CD4-positive, alpha-beta T cell (primary cell): ENCODE results near the gene CDT1. TPM values are rescaled to one million over a fixed set of nuclear protein-coding genes. Genes with fewer than 3 reads are reported as not detected.
A peak's percentile ranks its signal among the peaks of the same experiment; 100 is the strongest.

ENCODE experiments used
- ATAC-seq: fragments of 200-7000 bp; cut with Tn5 transposase; one replicate; pipeline ENCODE4 v1.10.0; 2022; ENCODE audit warnings: mild to moderate bottlenecking; ENCODE audit not compliant: poor library complexity
- CTCF ChIA-PET: fragments of 350-600 bp; sonication (Branson Sonifier 250); formaldehyde crosslinking; loops from one replicate; lab custom pipeline; 2021; ENCODE audit warnings: antibody characterized with exemption, inconsistent platforms; lab: Charles Lee
- POLR2A ChIA-PET: fragments of 350-600 bp; sonication (Branson Sonifier 250); formaldehyde crosslinking; loops from one replicate; lab custom pipeline; 2021; ENCODE audit warnings: antibody characterized with exemption, inconsistent platforms; lab: Charles Lee
- DNase-seq, 14 experiments: peaks; one replicate each; pipeline ENCODE4 v3.0.0-alpha.2; 2013 to 2020; ENCODE audit warnings: mixed read lengths in 2 of 14
- H3K27ac ChIP-seq, 2 donors: one replicate each; pipeline versions ENCODE4 v1.5.1 to v1.7.0; 2013; ENCODE audit warnings: low read length in 2 of 2, low read depth in 1 of 2, mild to moderate bottlenecking in 1 of 2
- H3K27me3 ChIP-seq, 2 experiments: 1 replicate in 1 of 2; 2 replicates in 1 of 2; pipeline versions ENCODE4 v1.6.1 to v1.7.0; 2013; ENCODE audit warnings: low read length in 2 of 2, control low read depth in 1 of 2, mild to moderate bottlenecking in 1 of 2, moderate library complexity in 1 of 2; ENCODE audit not compliant: insufficient read depth in 2 of 2, control insufficient read depth in 1 of 2
- H3K36me3 ChIP-seq: one replicate; pipeline ENCODE4 v1.6.1; 2013; ENCODE audit warnings: low read length, control low read depth; ENCODE audit not compliant: insufficient read depth
- H3K4me1 ChIP-seq: one replicate; pipeline ENCODE4 v1.6.1; 2013; ENCODE audit warnings: low read length, control low read depth; ENCODE audit not compliant: insufficient read depth
- H3K4me3 ChIP-seq: one replicate; pipeline ENCODE4 v1.5.1; 2013; ENCODE audit warnings: mild to moderate bottlenecking, low read length, moderate library complexity
- H3K9me3 ChIP-seq, 2 experiments: 1 replicate in 1 of 2; 2 replicates in 1 of 2; pipeline versions ENCODE4 v1.6.1 to v1.7.0; 2013; ENCODE audit warnings: low read length in 2 of 2, mild to moderate bottlenecking in 2 of 2, control low read depth in 1 of 2, moderate library complexity in 1 of 2; ENCODE audit not compliant: control insufficient read depth in 1 of 2, insufficient read depth in 1 of 2
- H3K27ac Mint-ChIP-seq: one replicate; pipeline ENCODE4 v1.8.0; 2020; ENCODE audit warnings: mixed read lengths
- H3K27me3 Mint-ChIP-seq: one replicate; pipeline ENCODE4 v1.8.0; 2021; ENCODE audit warnings: mixed read lengths
- H3K36me3 Mint-ChIP-seq: one replicate; pipeline ENCODE4 v1.8.0; 2021; ENCODE audit warnings: low read depth, mixed read lengths
- H3K4me1 Mint-ChIP-seq: one replicate; pipeline ENCODE4 v1.8.0; 2021; ENCODE audit warnings: low read depth, mixed read lengths
- H3K4me3 Mint-ChIP-seq: one replicate; pipeline ENCODE4 v1.8.0; 2020; ENCODE audit warnings: mild to moderate bottlenecking, mixed read lengths
- H3K9me3 Mint-ChIP-seq: one replicate; pipeline ENCODE4 v1.8.0; 2020; ENCODE audit warnings: mixed read lengths
- intact Hi-C, 2 experiments: fragments of 100-400 bp; cut with DNase I in 1 of 2; cut with micrococcal nuclease in 1 of 2; formaldehyde crosslinking; loops; one replicate each; pipeline versions ENCODE4 v1.15.1 to v1.9.0; 2023 to 2025; cut with DNase I, micrococcal nuclease
- total RNA-seq, 174 experiments: library from RNA in 2 of 174; stranded (reverse) in 2 of 174; gene quantifications; one replicate each; pipeline ENCODE4 v1.2.3 and lab custom pipeline; 2021 to 2026
- TF ChIP-seq, protein P1 (sequence below): fragments of 200-600 bp; IDR thresholded peaks from one replicate; pipeline ENCODE4 v1.8.0; 2022; ENCODE audit warnings: antibody characterized with exemption, mild to moderate bottlenecking

CDT1 gene
- total RNA-seq, 2 experiments from 2014 or later, result 0.47 to 1.0 TPM

DNA sequence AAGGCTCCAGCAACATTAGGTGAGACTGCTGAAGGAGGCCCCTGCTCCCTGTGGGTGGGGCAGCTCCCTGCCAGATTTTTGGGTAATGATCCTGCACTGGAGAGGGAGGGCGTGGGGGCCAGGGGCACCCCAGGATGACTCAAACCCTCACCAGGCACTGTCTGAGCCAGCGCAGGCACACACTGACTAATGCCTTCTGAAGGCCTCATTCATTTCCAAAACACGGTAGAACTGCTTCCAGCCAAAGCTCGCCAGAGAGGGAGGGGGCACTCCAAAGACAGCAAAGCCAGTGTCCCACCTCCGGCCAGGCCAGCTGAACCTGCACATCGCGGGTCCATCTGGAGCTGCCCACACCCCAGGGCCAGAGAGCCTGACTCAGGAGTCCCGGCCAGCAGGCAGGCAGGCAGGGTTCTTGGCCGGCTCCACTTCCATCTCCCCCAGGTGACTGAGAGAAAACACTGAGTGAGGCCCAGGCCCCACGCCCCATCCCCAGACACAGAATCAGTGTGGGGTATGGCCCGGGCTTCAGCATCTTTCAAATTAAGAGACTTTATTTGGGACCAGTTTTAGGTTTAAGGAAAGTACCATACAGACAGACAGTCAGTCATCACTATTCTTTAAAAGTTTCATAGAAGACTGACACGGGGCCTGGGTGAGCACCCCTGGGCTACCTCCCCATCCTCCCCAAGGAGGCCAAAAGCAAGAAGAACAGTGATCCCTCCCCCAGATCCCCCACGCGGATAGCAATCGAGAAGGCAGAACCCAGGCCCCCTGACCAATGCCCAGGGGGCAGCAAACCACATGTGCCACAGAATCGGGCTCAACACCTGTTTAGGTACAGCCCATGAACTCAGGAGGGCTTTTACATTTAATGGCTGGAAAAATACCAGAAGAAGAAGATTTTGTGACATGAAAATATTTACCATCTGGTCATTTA is 20.9 kb upstream of the CDT1 start:
- Histone ChIP-seq H3K9me3 (no peaks in the 10 kb centered on the region), H3K27ac (peak overlapping the region; percentile 75 to 77), H3K4me1 (peaks cover 71% of the 10 kb centered on the region), H3K27me3 (no peaks in the 10 kb centered on the region), H3K36me3 (peaks cover 7% of the 10 kb centered on the region), H3K4me3 (peak overlapping the region; percentile 63)
- TF ChIP-seq, protein P1, sequence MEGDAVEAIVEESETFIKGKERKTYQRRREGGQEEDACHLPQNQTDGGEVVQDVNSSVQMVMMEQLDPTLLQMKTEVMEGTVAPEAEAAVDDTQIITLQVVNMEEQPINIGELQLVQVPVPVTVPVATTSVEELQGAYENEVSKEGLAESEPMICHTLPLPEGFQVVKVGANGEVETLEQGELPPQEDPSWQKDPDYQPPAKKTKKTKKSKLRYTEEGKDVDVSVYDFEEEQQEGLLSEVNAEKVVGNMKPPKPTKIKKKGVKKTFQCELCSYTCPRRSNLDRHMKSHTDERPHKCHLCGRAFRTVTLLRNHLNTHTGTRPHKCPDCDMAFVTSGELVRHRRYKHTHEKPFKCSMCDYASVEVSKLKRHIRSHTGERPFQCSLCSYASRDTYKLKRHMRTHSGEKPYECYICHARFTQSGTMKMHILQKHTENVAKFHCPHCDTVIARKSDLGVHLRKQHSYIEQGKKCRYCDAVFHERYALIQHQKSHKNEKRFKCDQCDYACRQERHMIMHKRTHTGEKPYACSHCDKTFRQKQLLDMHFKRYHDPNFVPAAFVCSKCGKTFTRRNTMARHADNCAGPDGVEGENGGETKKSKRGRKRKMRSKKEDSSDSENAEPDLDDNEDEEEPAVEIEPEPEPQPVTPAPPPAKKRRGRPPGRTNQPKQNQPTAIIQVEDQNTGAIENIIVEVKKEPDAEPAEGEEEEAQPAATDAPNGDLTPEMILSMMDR, result no peak
- DNase-seq (peak in 7 of 14 experiments; percentile 44 to 75 (median 65)), ATAC-seq (peak; percentile 19)
- ChIA-PET CTCF (interaction anchor here (1.1 to 7.0 kb wide), 9 partner anchors 16 to 726 kb away, joined by 3 to 58 read pairs (median 3); no protein-coding TSS in a partner anchor), POLR2A (interaction anchor here (0.9 to 5.9 kb wide), 17 partner anchors 9 to 435 kb away, joined by 3 to 39 read pairs (median 11); partner anchors contain the start of genes APRT, GALNS, TRAPPC2L and ZNF778)
- peaks cover 52% of the 10 kb centered on the region for H3K4me1 Mint-ChIP-seq
- peak overlapping the region; percentile 88 for H3K4me3 Mint-ChIP-seq
- H3K36me3 Mint-ChIP-seq, result no peaks in the 10 kb centered on the region
- H3K9me3 Mint-ChIP-seq, result no peaks in the 10 kb centered on the region
- H3K27ac Mint-ChIP-seq, result peak overlapping the region; percentile 89
- H3K27me3 Mint-ChIP-seq, result no peaks in the 10 kb centered on the region
- intact Hi-C loops, result loop anchor here in 1 of 2 experiments (1.0 to 2.0 kb wide), 2 partner anchors 38 to 101 kb away; no protein-coding TSS in a partner anchor

- no peaks in the 10 kb centered on the region for H3K9me3 ChIP-seq
- TF ChIP-seq, protein P1, result no peak
- CTCF ChIA-PET, result interaction anchor here (1.0 to 7.0 kb wide), 3 partner anchors 11 to 99 kb away, joined by 3 to 58 read pairs (median 4); no protein-coding TSS in a partner anchor
- Mint-ChIP-seq H3K27me3 (no peaks in the 10 kb centered on the region), H3K4me3 (peak overlapping the region; percentile 88), H3K36me3 (no peaks in the 10 kb centered on the region), H3K9me3 (no peaks in the 10 kb centered on the region), H3K27ac (peak overlapping the region; percentile 89), H3K4me1 (peaks cover 47% of the 10 kb centered on the region)
- ATAC-seq (no peak), DNase-seq (peak in 3 of 14 experiments; percentile 37 to 55 (median 49))
- H3K27ac ChIP-seq, result peak overlapping the region; percentile 75 to 77
- peaks cover 63% of the 10 kb centered on the region for H3K4me1 ChIP-seq
- H3K27me3 ChIP-seq, result no peaks in the 10 kb centered on the region
- peaks cover 3% of the 10 kb centered on the region for H3K36me3 ChIP-seq
- POLR2A ChIA-PET, result interaction anchor here (0.6 to 5.9 kb wide), 7 partner anchors 9 to 434 kb away, joined by 3 to 39 read pairs (median 4); partner anchors contain the start of genes APRT and ZNF778
- intact Hi-C loops, result loop anchor here in 1 of 2 experiments (2.0 kb wide), 1 partner anchor 39 kb away; no protein-coding TSS in a partner anchor
- H3K4me3 ChIP-seq, result peak overlapping the region; percentile 63
These were observed 20.1 kb upstream of the CDT1 start for GRCh38 chr16:88783391-88784073.
